Measurements from ENCODE around the gene ARV1. TPM values are rescaled to one million over a fixed set of nuclear protein-coding genes. Genes with fewer than 3 reads are reported as not detected.

Gene ARV1
- polyA plus RNA-seq, 2 of the 4 experiments (the other 2 are of a cell fraction) = 31.2 to 50.0 TPM

- CTCF ChIA-PET = interaction anchor here (1.3 kb wide), 1 partner anchor 24 kb away, joined by 3 read pairs; no protein-coding TSS in a partner anchor
- Histone ChIP-seq H3K4me2 (peak overlapping the region; percentile 82), H3K4me1 (peaks cover 19% of the 10 kb centered on the region), H3K27ac (peak overlapping the region; percentile 80 to 90; a peak in 5 of 6 replicates), H3K4me3 (peak overlapping the region; percentile 77), H3K9me3 (no peaks in the 10 kb centered on the region)
- 77% methylated on average over 4 of the region's 4 CpGs for WGBS (ENCODE audit: missing lambda C conversion rate)
- no peak for ATAC-seq
- TF ChIP-seq E2F6 (IDR thresholded peaks at IDR 0.05; ENCODE audit: borderline replicate concordance, low read depth) = no peak
- TF ChIP-seq USF2 (IDR thresholded peaks at IDR 0.05) = no peak
- TF ChIP-seq JUNB (IDR thresholded peaks at IDR 0.05) = no peak
- TF ChIP-seq RFX5 (IDR thresholded peaks at IDR 0.05) = no peak
- TF ChIP-seq EHF (CRISPR knock-in tag; IDR thresholded peaks at IDR 0.05) = no peak
- TF ChIP-seq HMGXB4 (CRISPR knock-in tag; IDR thresholded peaks at IDR 0.05; ENCODE audit: borderline replicate concordance) = no peak
- TF ChIP-seq CBX8 (IDR thresholded peaks at IDR 0.05) = no peak
- TF ChIP-seq FOSB (CRISPR knock-in tag; IDR thresholded peaks at IDR 0.05) = no peak
- no peak for TF ChIP-seq KDM1A (IDR thresholded peaks at IDR 0.05; ENCODE audit: low read depth)
- no peak for TF ChIP-seq SMC3 (IDR thresholded peaks at IDR 0.05)
- no peak for TF ChIP-seq HOXB5 (CRISPR knock-in tag; IDR thresholded peaks at IDR 0.05)
- TF ChIP-seq HOXA7 (CRISPR knock-in tag; IDR thresholded peaks at IDR 0.05) = no peak
- TF ChIP-seq HDAC2 (IDR thresholded peaks at IDR 0.05) = no peak
- no peak for TF ChIP-seq TP53 (CRISPR knock-in tag; IDR thresholded peaks at IDR 0.05)
- no peak for TF ChIP-seq ATOH8 (CRISPR knock-in tag; IDR thresholded peaks at IDR 0.05; ENCODE audit: low read depth)
- TF ChIP-seq BCL3 (IDR thresholded peaks at IDR 0.05) = no peak
- TF ChIP-seq SREBF2 (IDR thresholded peaks at IDR 0.05) = no peak
- TF ChIP-seq ZSCAN20 (CRISPR knock-in tag; IDR thresholded peaks at IDR 0.05) = no peak
- TF ChIP-seq POLR2AphosphoS2 (conservative IDR thresholded peaks at IDR 0.05; ENCODE audit: low read length) = no peak
- no peak for TF ChIP-seq KDM5A (IDR thresholded peaks at IDR 0.05)
- no peak for DNase-seq (ENCODE audit: low read depth in 1 of 2, low spot score in 1 of 2)
- POLR2A ChIA-PET = no interaction called here
- FAIRE-seq = no peak
Observed at GRCh38 chr1:230979952-230980351, 1.1 kb downstream of the ARV1 start.

- WGBS (ENCODE audit: missing lambda C conversion rate) = 69% methylated on average over 4 of the region's 4 CpGs
- Histone ChIP-seq H3K27ac (no peak overlapping the region), H3K4me3 (no peak overlapping the region), H3K9me3 (no peaks in the 10 kb centered on the region), H3K4me2 (no peak overlapping the region), H3K4me1 (peaks cover 23% of the 10 kb centered on the region)
- DNase-seq (ENCODE audit: low read depth in 1 of 2, low spot score in 1 of 2) = no peak
- no peak for FAIRE-seq
- no peak for ATAC-seq
- CTCF ChIA-PET = interaction anchor here (0.7 to 1.1 kb wide), 2 partner anchors 45 to 370 kb away, joined by 3 read pairs; no protein-coding TSS in a partner anchor
- POLR2A ChIA-PET = no interaction called here
- TF ChIP-seq NPAS2 (CRISPR knock-in tag; IDR thresholded peaks at IDR 0.05; ENCODE audit: borderline replicate concordance) (no peak), EHMT2 (IDR thresholded peaks at IDR 0.05; ENCODE audit: low read depth) (no peak), POLR2AphosphoS2 (conservative IDR thresholded peaks at IDR 0.05; ENCODE audit: low read length) (no peak), MAFK (IDR thresholded peaks at IDR 0.05; ENCODE audit: partially characterized antibody) (no peak), POLR2A (IDR thresholded peaks at IDR 0.05; ENCODE audit: low read length) (no peak), RNF2 (IDR thresholded peaks at IDR 0.05; ENCODE audit: borderline replicate concordance, low read depth) (no peak), MAZ (IDR thresholded peaks at IDR 0.05; ENCODE audit: borderline replicate concordance, low read depth, low read length) (no peak), ZC3H11A (IDR thresholded peaks at IDR 0.05) (no peak), ZNF302 (CRISPR knock-in tag; IDR thresholded peaks at IDR 0.05) (no peak), JUN (IDR thresholded peaks at IDR 0.05) (no peak), HES2 (IDR thresholded peaks at IDR 0.05) (no peak), KDM5A (IDR thresholded peaks at IDR 0.05) (no peak), CHD2 (IDR thresholded peaks at IDR 0.05; ENCODE audit: low read length, partially characterized antibody) (no peak), CEBPB (IDR thresholded peaks at IDR 0.05) (no peak), FOSB (CRISPR knock-in tag; IDR thresholded peaks at IDR 0.05) (no peak), HOXA7 (CRISPR knock-in tag; IDR thresholded peaks at IDR 0.05) (no peak), BCL3 (IDR thresholded peaks at IDR 0.05) (no peak), ATOH8 (CRISPR knock-in tag; IDR thresholded peaks at IDR 0.05; ENCODE audit: low read depth) (no peak)
Observed at GRCh38 chr1:230982696-230983095, 3.8 kb downstream of the ARV1 start.

All from A549 (cell line).